H1 (cell line): ENCODE measurements around the gene CTH. TPM values are rescaled to one million over a fixed set of nuclear protein-coding genes. Genes with fewer than 3 reads are reported as not detected.

Source experiments
- CTCF ChIA-PET: fragments of 300-600 bp; sonication (Branson Sonifier 250); formaldehyde crosslinking; loops from one replicate; lab custom pipeline; 2021; ENCODE audit not compliant: partially characterized antibody; lab: Charles Lee
- POLR2A ChIA-PET: fragments of 300-600 bp; sonication (Branson Sonifier 250); formaldehyde crosslinking; loops from one replicate; lab custom pipeline; 2021; ENCODE audit warnings: inconsistent platforms; ENCODE audit not compliant: partially characterized antibody; lab: Charles Lee
- DNase-seq, 2 experiments: peaks; one replicate each; pipeline versions ENCODE4 v3.0.0 to v3.0.0-alpha.2; 2010 to 2022; ENCODE audit warnings: low spot score in 2 of 2, low read depth in 1 of 2, mixed read lengths in 1 of 2
- FAIRE-seq: peaks from 2 replicates; lab custom pipeline; 2011; peaks lifted over from hg19 to GRCh38; lab: Jason Lieb, UNC
- H2AFZ ChIP-seq: 2 replicates; pipeline ENCODE4 v1.8.1; 2012; ENCODE audit warnings: low read length, inconsistent platforms
- H2AK5ac ChIP-seq: 2 replicates; pipeline ENCODE4 v1.6.1; 2013; ENCODE audit warnings: low read depth, low read length
- H2BK120ac ChIP-seq: replicated peaks from 2 replicates; pipeline ENCODE3; 2013; ENCODE audit warnings: low read depth, low read length, inconsistent platforms
- H2BK12ac ChIP-seq: 2 replicates; pipeline ENCODE4 v1.6.1; 2013; ENCODE audit warnings: low read depth, low read length
- H2BK15ac ChIP-seq: 2 replicates; pipeline ENCODE4 v1.6.1; 2013; ENCODE audit warnings: low read length
- H2BK20ac ChIP-seq: 2 replicates; pipeline ENCODE4 v1.6.1; 2013; ENCODE audit warnings: low read length
- H2BK5ac ChIP-seq: 2 replicates; pipeline ENCODE4 v1.6.1; 2013; ENCODE audit warnings: low read depth, low read length
- H3K14ac ChIP-seq: 2 replicates; pipeline ENCODE4 v1.6.1; 2013; ENCODE audit warnings: inconsistent platforms; ENCODE audit not compliant: insufficient read length
- H3K18ac ChIP-seq: 2 replicates; pipeline ENCODE4 v1.6.1; 2013; ENCODE audit warnings: low read length; ENCODE audit errors: extremely low read depth
- H3K23ac ChIP-seq: 2 replicates; pipeline ENCODE4 v1.6.1; 2013; ENCODE audit warnings: inconsistent platforms; ENCODE audit not compliant: insufficient read length
- H3K23me2 ChIP-seq: 2 replicates; pipeline ENCODE4 v1.6.1; 2013; ENCODE audit warnings: low read depth, low read length
- H3K27ac ChIP-seq: 2 replicates; pipeline ENCODE4 v1.6.1; 2011; ENCODE audit warnings: low read depth, low read length, inconsistent platforms
- H3K27me3 ChIP-seq, 4 experiments: replicated peaks in 1 of 4; 1 replicate in 1 of 4; 2 replicates in 3 of 4; pipeline versions ENCODE4 v1.6.1 to v1.8.1; 2011 to 2013; ENCODE audit warnings: low read length in 3 of 4, mild to moderate bottlenecking in 3 of 4, inconsistent platforms in 2 of 4, mixed read lengths in 2 of 4, moderate library complexity in 1 of 4; ENCODE audit not compliant: control insufficient read depth in 3 of 4, insufficient read depth in 3 of 4; ENCODE audit errors: extremely low read depth in 1 of 4
- H3K36me3 ChIP-seq, 4 experiments: 2 replicates each; pipeline versions ENCODE4 v1.6.1 to v1.8.1; 2011 to 2013; ENCODE audit warnings: mild to moderate bottlenecking in 4 of 4, low read length in 3 of 4, moderate library complexity in 2 of 4, control low read depth in 1 of 4, inconsistent platforms in 1 of 4; ENCODE audit not compliant: insufficient read depth in 4 of 4, control insufficient read depth in 2 of 4
- H3K4ac ChIP-seq: replicated peaks from 2 replicates; pipeline ENCODE3; 2013; ENCODE audit warnings: low read length, low read depth, mixed read lengths, inconsistent platforms; ENCODE audit not compliant: insufficient read length
- H3K4me1 ChIP-seq, 4 experiments: replicated peaks in 1 of 4; 1 replicate in 1 of 4; 2 replicates in 3 of 4; pipeline versions ENCODE4 v1.6.1 to v1.8.1; 2011 to 2013; ENCODE audit warnings: low read length in 3 of 4, inconsistent platforms in 2 of 4, mixed read lengths in 1 of 4; ENCODE audit not compliant: insufficient read depth in 4 of 4, control insufficient read depth in 3 of 4
- H3K4me2 ChIP-seq, 2 experiments: 2 replicates each; pipeline versions ENCODE4 v1.6.1 to v1.8.1; 2011 to 2013; ENCODE audit warnings: low read depth in 2 of 2, low read length in 2 of 2, control low read depth in 1 of 2, inconsistent platforms in 1 of 2, mild to moderate bottlenecking in 1 of 2; ENCODE audit not compliant: insufficient read depth in 1 of 2
- H3K4me3 ChIP-seq, 4 experiments: fragments of 200-600, 300-600 bp in 1 of 4; sonication (generic), shearing (Covaris generic), sonication (Bioruptor Twin) in 1 of 4; 2 replicates each; pipeline versions ENCODE4 v1.5.1 to v1.8.1; 2011 to 2016; ENCODE audit warnings: low read length in 4 of 4, low read depth in 3 of 4, control low read depth in 2 of 4, inconsistent platforms in 2 of 4, mild to moderate bottlenecking in 2 of 4, mixed read lengths in 1 of 4, moderate library complexity in 1 of 4; ENCODE audit not compliant: insufficient read depth in 2 of 4; ENCODE audit errors: extremely low read depth in 1 of 4
- H3K56ac ChIP-seq: replicated peaks from 2 replicates; pipeline ENCODE3; 2013; ENCODE audit warnings: low read depth, mild to moderate bottlenecking, mixed read lengths, low read length, inconsistent platforms; ENCODE audit not compliant: insufficient read length
- H3K79me1 ChIP-seq: 2 replicates; pipeline ENCODE4 v1.6.1; 2013; ENCODE audit warnings: low read depth, low read length, control low read depth
- H3K79me2 ChIP-seq, 2 experiments: 2 replicates each; pipeline versions ENCODE4 v1.6.1 to v1.8.1; 2012 to 2013; ENCODE audit warnings: low read length in 2 of 2, mild to moderate bottlenecking in 2 of 2, inconsistent platforms in 1 of 2; ENCODE audit not compliant: insufficient read depth in 2 of 2, control insufficient read depth in 1 of 2
- H3K9ac ChIP-seq, 4 experiments: replicated peaks in 1 of 4; 1 replicate in 1 of 4; 2 replicates in 3 of 4; pipeline versions ENCODE4 v1.6.1 to v1.8.1; 2011 to 2013; ENCODE audit warnings: low read depth in 3 of 4, low read length in 3 of 4, control low read depth in 2 of 4, mild to moderate bottlenecking in 2 of 4, moderate library complexity in 2 of 4, inconsistent platforms in 1 of 4; ENCODE audit errors: extremely low read depth in 1 of 4
- H3K9me3 ChIP-seq, 2 experiments: 2 replicates each; pipeline versions ENCODE4 v1.6.1 to v1.8.1; 2012 to 2013; ENCODE audit warnings: mild to moderate bottlenecking in 2 of 2, moderate library complexity in 2 of 2, control low read depth in 1 of 2, inconsistent platforms in 1 of 2, low read depth in 1 of 2, low read length in 1 of 2, mixed read lengths in 1 of 2; ENCODE audit not compliant: insufficient read depth in 2 of 2
- H4K20me1 ChIP-seq, 2 experiments: replicated peaks in 1 of 2; 2 replicates each; pipeline versions ENCODE3 to v1.8.1; 2011 to 2013; ENCODE audit warnings: inconsistent platforms in 2 of 2, low read length in 2 of 2, mild to moderate bottlenecking in 1 of 2; ENCODE audit not compliant: insufficient read depth in 2 of 2, control insufficient read depth in 1 of 2
- H4K5ac ChIP-seq: 2 replicates; pipeline ENCODE4 v1.6.1; 2013; ENCODE audit warnings: low read length, low read depth, mixed read lengths, inconsistent platforms; ENCODE audit not compliant: insufficient read length
- H4K8ac ChIP-seq: 2 replicates; pipeline ENCODE4 v1.8.0; 2013; ENCODE audit warnings: mild to moderate bottlenecking, moderate library complexity, low read length, inconsistent platforms; ENCODE audit not compliant: insufficient read depth; ENCODE audit errors: extremely low read depth
- H4K91ac ChIP-seq: replicated peaks from 2 replicates; pipeline ENCODE3; 2013; ENCODE audit warnings: low read length, mixed read lengths, inconsistent platforms; ENCODE audit not compliant: insufficient read length
- ATF2 ChIP-seq: IDR thresholded peaks from 2 replicates; pipeline ENCODE4 v1.6.1; 2012; ENCODE audit warnings: low read length, inconsistent platforms
- CHD1 ChIP-seq: IDR thresholded peaks from 2 replicates; pipeline ENCODE4 v1.6.1; 2012; ENCODE audit warnings: low read depth, low read length, improper control_type of control experiment
- CHD2 ChIP-seq: IDR thresholded peaks from 2 replicates; pipeline ENCODE4 v1.6.1; 2012; ENCODE audit warnings: low read length, improper control_type of control experiment
- EP300 ChIP-seq, 2 experiments: IDR thresholded peaks; 1 replicate in 1 of 2; 2 replicates in 1 of 2; pipeline ENCODE4 v1.6.1; 2011 to 2012; ENCODE audit warnings: low read depth in 2 of 2, low read length in 2 of 2, mild to moderate bottlenecking in 2 of 2, borderline replicate concordance in 1 of 2, inconsistent platforms in 1 of 2, moderate library complexity in 1 of 2
- SIX5 ChIP-seq: IDR thresholded peaks from 2 replicates; pipeline ENCODE4 v1.6.1; 2011; ENCODE audit warnings: mild to moderate bottlenecking, low read depth, low read length
- TCF12 ChIP-seq: IDR thresholded peaks from 2 replicates; pipeline ENCODE4 v1.6.1; 2011; ENCODE audit warnings: low read depth, mild to moderate bottlenecking, low read length
- TEAD4 ChIP-seq: IDR thresholded peaks from 2 replicates; pipeline ENCODE4 v1.6.1; 2012; ENCODE audit warnings: low read depth, low read length, inconsistent platforms, mixed read lengths
- YY1 ChIP-seq: IDR thresholded peaks from 2 replicates; pipeline ENCODE4 v1.6.1; 2011; ENCODE audit warnings: low read depth, mild to moderate bottlenecking, low read length
- WGBS, 2 experiments: shearing (Covaris generic) in 1 of 2; methylation state at CpG; one replicate each; pipeline versions ENCODE4 v1.1.6 to v1.1.7; 2013 to 2015; ENCODE audit warnings: low lambda C conversion rate in 2 of 2, mixed read lengths in 2 of 2, inconsistent platforms in 1 of 2, low coverage in 1 of 2, missing lambda C conversion rate in 1 of 2; ENCODE audit not compliant: insufficient replicate concordance in 2 of 2, insufficient coverage in 1 of 2, insufficient read length in 1 of 2; ENCODE audit errors: extremely low coverage in 1 of 2, missing lambda C conversion rate in 1 of 2; 5-methylcytosine and 5-hydroxymethylcytosine counted together
- polyA plus RNA-seq, 7 experiments: library from polyadenylated mRNA; depleted of rRNA in 3 of 7; stranded (reverse) in 5 of 7; unstranded in 2 of 7; fragments of >200 nt in 5 of 7; fragments of 200-250 nt in 2 of 7; gene quantifications; 1 replicate in 5 of 7; 2 replicates in 1 of 7; 4 replicates in 1 of 7; pipeline versions ENCODE4 v1.2.1 to v1.2.3, GENCODE V29; 2011 to 2013; ENCODE audit warnings: missing spikeins in 2 of 7, mixed read lengths in 2 of 7
- total RNA-seq: library from RNA; stranded (reverse); fragmentation: NEBNext Ultra II Directional; extraction: Animal tissue kit (Norgen Biotek cat#: 25700); gene quantifications from 2 replicates; pipeline ENCODE4 v1.2.1, GENCODE V29; 2021

Gene CTH
- total and polyA plus RNA-seq, 2 of the 8 experiments (the other 6 are each of a cell fraction or from before 2014, with no cell fraction given) = 31.7 to 33.2 TPM

DNA sequence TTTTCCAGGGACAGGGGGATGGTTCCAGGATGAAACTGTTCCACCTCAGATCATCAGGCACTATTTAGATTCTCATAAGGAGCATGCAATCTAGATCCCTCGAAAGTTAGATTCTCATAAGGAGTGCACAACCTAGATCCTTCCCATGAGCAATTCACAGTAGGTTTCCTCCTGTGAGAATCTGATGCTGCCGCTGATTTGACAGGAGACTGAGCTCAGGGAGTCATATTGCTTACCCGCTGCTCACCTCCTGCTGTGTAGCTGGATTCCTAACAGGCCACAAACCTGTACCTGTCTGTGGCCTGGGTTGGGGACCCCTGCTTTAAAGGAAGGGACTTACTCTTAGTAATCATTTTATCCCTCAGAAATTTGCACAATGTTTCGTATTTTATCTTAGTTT, 9.3 kb downstream of the CTH start:
- peaks cover 0 to 4% of the 10 kb centered on the region in 2 experiments; a peak in 1 of 4 replicates for H3K79me2 ChIP-seq
- no peaks in the 10 kb centered on the region for H4K20me1 ChIP-seq
- H3K4me3 ChIP-seq = no peak overlapping the region
- H3K4me1 ChIP-seq = peaks cover 0 to 2% (median 0%) of the 10 kb centered on the region in 4 experiments; a peak in 2 of 7 replicates
- H4K5ac ChIP-seq = no peak overlapping the region
- no peak overlapping the region for H3K4me2 ChIP-seq
- no peaks in the 10 kb centered on the region for H3K9me3 ChIP-seq
- DNase-seq (peak in 1 of 2 experiments; percentile 46), FAIRE-seq (no peak)
- H3K56ac ChIP-seq = no peak overlapping the region
- no peak overlapping the region for H3K23ac ChIP-seq
- no peak overlapping the region for H2AK5ac ChIP-seq
- WGBS, 2 experiments = 73% methylated on average over 4 of the region's 4 CpGs; no CpG with 5 or more reads in 1 of the 2 experiments
- CTCF ChIA-PET = no interaction called here
- no peaks in the 10 kb centered on the region for H3K79me1 ChIP-seq
- H2BK5ac ChIP-seq = no peak overlapping the region
- no peak overlapping the region for H2BK120ac ChIP-seq
- no peak overlapping the region for H3K9ac ChIP-seq
- H3K36me3 ChIP-seq = peaks cover 2 to 82% (median 28%) of the 10 kb centered on the region in 4 experiments; a peak in 6 of 8 replicates
- H3K14ac ChIP-seq = no peak overlapping the region
- no peak overlapping the region; the same call in 1 of the 2 replicates for H4K8ac ChIP-seq
- no peaks in the 10 kb centered on the region for H3K27me3 ChIP-seq
- H3K18ac ChIP-seq = no peak overlapping the region
- no peak overlapping the region for H2AFZ ChIP-seq
- no peak overlapping the region for H2BK20ac ChIP-seq
- no peak overlapping the region for H2BK12ac ChIP-seq
- no peak overlapping the region for H3K27ac ChIP-seq
- no peak overlapping the region for H4K91ac ChIP-seq
- no peak overlapping the region for H3K4ac ChIP-seq
- POLR2A ChIA-PET = interaction anchor here (0.6 to 2.6 kb wide), 6 partner anchors 9 to 549 kb away, joined by 3 to 25 read pairs (median 3); partner anchors contain the start of gene CTH
- TF ChIP-seq EP300 (IDR thresholded peaks at IDR 0.05; ENCODE audit: borderline replicate concordance in 1 of 2, low read depth in 2 of 2, low read length in 2 of 2) = no peak
- TF ChIP-seq YY1 = no peak
- no peak for TF ChIP-seq ATF2
- no peak for TF ChIP-seq TCF12
- no peak for TF ChIP-seq TEAD4
- TF ChIP-seq SIX5 = no peak
- no peak for TF ChIP-seq CHD2
- TF ChIP-seq CHD1 = no peak
- no peaks in the 10 kb centered on the region for H3K23me2 ChIP-seq
- H2BK15ac ChIP-seq = no peak overlapping the region
